GM11168 (cell line): Measurements from ENCODE around the gene BMP8A.
"Not testable (repeated sequence)": the region's sequence is repeated elsewhere in the genome, so short reads cannot be mapped to it uniquely, and the experiment has no call there.

ENCODE experiments used
- in situ Hi-C: fragments of 300-500 bp; cut with MboI; formaldehyde crosslinking; loops from one replicate; pipeline ENCODE4 v1.12.0; 2022; ENCODE audit warnings: low sequenced_read_pairs; ENCODE audit not compliant: unreplicated experiment

The BMP8A gene, protein sequence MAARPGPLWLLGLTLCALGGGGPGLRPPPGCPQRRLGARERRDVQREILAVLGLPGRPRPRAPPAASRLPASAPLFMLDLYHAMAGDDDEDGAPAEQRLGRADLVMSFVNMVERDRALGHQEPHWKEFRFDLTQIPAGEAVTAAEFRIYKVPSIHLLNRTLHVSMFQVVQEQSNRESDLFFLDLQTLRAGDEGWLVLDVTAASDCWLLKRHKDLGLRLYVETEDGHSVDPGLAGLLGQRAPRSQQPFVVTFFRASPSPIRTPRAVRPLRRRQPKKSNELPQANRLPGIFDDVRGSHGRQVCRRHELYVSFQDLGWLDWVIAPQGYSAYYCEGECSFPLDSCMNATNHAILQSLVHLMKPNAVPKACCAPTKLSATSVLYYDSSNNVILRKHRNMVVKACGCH

DNA sequence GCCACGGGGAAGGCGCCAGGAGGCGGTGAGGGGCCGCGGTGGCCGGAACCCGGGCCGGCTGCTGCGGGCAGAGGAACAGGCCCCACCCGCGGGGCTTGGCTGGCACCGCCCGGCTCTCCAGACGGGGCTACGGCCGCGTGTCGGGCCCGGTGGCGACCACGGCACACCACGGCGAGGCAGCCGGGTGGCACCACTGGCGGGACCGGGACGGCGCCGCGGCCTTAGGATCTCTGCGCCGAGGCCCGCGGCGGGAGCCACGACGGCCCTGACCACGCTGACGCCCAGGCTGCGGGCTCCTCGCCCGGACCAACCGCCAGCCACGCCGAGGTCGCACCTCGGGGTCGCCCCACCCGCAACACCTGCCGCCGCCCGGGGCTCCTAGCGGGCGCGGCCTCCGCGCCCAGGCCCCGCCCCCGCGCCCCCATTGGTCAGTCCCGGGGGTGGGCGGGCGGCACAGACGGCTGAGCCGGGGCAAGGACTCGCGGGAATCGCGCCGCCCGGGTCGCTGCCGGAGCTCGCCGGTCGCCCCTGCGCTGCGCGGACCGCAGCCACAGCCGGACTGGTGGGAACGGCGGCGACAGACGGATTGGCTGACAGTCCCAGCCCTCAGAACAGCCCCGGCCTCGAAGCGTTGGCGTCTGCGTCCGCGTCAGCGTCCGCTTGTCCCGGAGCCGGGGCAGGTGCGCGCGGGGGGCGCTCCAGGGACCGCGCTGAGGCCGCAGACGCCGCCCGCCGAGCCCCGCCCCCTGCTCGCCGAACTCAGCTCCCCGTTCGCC, at the start of gene BMP8A:
Gene BMP8A (plus strand): TSS at position 491 of the 776 bp plus-strand sequence. CDS start 356 bp downstream, outside the sequence.
- in situ Hi-C loops: no loop called here

DNA sequence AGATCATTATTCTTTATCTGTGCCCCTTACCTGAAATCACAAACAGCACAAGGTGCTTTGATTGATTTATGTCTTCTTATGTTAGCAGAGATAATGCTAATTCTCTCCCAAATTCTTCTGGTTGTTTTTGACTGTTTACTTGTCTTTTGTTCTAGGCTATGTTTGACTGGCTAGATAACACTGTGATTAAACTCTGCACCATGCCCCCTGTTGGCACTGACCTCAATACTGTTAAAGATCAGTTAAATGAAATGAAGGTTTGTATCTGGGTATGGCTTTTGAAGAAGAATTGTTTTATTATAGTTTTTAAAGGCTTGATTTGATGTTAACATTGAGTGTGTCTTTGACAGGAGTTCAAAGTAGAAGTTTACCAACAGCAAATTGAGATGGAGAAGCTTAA, 49.6 kb upstream of the BMP8A start:
- in situ Hi-C loops: no loop called here

DNA sequence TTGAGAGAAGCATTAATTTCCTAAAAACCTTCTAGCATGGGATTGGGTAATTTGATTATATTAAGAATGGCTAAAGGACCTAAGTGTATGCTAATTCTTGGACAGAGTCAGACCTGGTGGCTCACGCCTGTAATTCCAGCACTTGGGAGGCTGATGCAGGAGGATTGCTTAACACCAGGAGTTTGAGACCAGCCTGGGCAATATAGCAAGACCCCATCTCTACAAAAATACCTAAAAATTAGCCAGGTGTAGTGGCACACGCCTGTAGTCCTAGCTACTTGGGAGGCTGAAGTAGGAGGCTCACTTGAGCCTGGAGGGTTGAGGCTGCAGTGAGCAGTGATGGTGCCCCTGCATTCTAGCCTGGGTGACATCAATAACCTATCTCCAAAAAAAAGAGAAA, 45.9 kb upstream of the BMP8A start:
- in situ Hi-C loops: no loop called here

DNA sequence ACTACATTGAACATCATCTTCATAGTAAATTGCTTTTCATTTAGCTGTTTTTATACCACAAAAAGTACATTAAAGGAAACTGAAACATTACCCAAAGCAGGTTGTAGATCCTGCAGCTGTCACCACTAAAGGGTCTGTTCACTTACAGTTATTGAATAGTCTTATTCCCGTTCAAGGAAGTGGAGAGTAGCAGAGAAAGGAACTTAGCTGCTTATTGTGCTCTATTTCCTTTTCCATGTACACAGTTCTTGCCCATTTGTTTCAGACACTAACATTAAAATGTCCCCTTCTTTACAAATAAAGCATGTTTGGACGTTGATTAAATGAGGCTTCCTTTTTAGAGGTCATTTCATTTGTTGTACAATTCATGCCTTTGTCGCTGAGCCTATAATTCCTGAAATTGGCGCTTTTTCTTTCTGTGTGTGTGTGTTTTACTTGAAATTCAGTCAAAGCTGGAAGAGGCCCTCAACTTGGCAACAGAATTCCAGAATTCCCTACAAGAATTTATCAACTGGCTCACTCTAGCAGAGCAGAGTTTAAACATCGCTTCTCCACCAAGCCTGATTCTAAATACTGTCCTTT, 44.4 kb upstream of the BMP8A start:
- in situ Hi-C loops: no loop called here

DNA sequence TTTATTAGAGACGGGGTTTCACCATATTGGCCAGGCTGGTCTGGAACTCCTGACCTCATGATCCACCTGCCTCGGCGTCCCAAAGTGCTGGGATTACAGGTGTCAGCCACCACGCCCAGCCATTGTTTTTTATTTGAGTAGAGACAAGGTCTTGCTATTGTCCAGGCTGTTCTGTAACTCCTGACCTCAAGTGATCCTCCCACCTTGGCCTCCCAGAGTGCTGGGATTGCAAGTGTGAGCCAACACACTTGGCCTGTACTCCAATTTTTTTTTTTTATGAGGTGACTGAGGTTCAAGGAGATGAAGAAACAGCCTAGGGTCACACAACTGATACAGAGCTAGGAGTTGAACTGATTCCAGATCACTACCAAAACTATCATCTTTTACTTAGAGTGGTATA, 41.4 kb upstream of the BMP8A start:
- in situ Hi-C loops: not testable (repeated sequence)

DNA sequence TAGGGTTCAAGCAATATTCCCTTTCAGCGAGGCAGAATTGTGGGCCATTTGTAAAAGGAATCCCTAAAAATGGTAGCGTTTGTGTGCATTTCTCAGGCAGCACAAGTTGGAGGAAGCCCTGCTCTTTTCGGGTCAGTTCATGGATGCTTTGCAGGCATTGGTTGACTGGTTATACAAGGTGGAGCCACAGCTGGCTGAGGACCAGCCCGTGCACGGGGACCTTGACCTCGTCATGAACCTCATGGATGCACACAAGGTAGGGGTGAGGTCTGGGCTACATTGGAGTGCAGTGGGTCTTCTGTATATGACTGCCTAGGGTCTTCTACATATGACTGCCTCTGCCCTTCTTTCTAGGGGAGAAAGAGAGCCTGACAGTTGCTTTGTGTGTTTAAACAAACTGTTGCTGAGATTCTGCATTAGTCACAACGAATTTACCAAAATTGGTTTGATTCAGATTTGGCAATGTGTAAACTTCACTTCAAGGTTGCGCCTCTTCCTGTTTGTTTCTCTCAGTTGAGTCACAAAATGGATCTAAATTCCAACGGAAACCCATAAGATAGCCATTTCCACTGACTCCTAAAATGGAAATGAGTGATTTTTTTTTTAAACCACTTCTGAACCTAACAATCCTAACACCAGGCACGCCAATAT, 40.4 kb upstream of the BMP8A start:
- in situ Hi-C loops: no loop called here

DNA sequence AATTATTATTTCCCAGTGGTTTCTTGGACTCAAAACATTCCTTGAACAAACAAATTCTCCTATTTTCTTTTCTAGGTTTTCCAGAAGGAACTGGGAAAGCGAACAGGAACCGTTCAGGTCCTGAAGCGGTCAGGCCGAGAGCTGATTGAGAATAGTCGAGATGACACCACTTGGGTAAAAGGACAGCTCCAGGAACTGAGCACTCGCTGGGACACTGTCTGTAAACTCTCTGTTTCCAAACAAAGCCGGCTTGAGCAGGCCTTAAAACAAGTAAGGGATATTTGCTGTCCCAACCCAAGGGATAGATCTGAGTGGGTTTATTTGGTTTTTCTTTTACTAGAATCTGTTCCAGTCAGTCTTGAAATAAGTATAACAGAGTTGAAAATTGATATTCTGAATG, 39.4 kb upstream of the BMP8A start:
- in situ Hi-C loops: no loop called here

DNA sequence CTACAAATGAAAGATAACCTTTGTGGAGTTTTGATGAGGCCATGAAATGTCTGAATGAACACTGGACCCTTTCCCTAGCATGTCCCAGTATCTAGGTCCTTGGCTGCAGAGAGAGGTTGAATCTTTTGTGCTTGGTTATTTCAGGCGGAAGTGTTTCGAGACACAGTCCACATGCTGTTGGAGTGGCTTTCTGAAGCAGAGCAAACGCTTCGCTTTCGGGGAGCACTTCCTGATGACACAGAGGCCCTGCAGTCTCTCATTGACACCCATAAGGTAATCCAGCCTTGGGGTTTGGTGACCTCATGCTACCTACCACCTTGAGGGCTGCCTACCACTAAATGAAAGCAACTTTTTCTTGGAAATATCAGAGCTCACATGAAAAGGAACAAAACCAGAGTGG, 38.9 kb upstream of the BMP8A start:
- in situ Hi-C loops: no loop called here

DNA sequence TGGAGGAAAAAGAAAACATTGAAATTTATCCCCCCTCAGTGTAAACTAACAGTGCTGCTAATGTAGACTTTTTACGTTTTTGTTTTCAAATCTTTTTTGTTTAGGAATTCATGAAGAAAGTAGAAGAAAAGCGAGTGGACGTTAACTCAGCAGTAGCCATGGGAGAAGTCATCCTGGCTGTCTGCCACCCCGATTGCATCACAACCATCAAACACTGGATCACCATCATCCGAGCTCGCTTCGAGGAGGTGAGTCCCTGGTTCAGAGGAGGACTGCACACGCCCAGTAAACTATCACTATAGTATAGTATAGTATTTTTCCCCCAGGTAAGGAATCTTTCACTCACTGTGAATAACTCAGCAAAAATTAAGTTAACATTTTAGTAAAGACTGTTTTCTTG, 37.8 kb upstream of the BMP8A start:
- in situ Hi-C loops: no loop called here

DNA sequence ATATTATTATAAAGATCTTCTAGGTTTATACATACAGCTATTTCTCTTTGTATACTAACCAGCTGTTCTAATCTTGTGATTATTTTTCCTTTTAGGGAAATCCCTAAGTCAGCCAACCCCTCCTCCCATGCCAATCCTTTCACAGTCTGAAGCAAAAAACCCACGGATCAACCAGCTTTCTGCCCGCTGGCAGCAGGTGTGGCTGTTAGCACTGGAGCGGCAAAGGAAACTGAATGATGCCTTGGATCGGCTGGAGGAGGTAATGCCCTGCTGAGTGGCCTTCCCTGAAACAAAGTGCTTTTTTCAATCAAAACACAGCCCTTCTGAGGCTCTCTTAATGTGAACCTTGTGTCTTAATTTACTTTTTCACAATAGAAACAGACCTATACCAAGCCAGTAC, 32.4 kb upstream of the BMP8A start:
- in situ Hi-C loops: no loop called here

DNA sequence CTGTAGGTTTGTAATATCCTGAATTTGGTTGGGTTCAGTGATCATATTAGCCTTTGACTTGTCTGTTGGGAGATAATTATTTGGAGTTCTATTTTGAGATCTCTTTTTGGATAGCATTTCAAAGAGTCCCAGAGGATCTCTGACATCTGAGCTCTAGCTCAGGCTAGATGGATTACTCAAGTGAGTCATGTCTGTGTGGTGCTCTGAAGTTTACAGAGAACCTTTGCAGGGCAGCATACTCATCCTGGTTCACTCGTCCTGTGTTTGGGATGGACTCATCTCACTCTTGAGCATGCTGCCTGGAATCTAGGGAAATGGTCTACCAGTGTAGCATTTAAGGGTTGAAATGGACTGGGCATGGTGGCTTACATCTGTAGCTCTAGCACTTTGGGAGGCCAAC, 29.4 kb upstream of the BMP8A start:
- in situ Hi-C loops: loop anchor here (5.0 kb wide), 1 partner anchor 80 kb away; no protein-coding TSS in a partner anchor

DNA sequence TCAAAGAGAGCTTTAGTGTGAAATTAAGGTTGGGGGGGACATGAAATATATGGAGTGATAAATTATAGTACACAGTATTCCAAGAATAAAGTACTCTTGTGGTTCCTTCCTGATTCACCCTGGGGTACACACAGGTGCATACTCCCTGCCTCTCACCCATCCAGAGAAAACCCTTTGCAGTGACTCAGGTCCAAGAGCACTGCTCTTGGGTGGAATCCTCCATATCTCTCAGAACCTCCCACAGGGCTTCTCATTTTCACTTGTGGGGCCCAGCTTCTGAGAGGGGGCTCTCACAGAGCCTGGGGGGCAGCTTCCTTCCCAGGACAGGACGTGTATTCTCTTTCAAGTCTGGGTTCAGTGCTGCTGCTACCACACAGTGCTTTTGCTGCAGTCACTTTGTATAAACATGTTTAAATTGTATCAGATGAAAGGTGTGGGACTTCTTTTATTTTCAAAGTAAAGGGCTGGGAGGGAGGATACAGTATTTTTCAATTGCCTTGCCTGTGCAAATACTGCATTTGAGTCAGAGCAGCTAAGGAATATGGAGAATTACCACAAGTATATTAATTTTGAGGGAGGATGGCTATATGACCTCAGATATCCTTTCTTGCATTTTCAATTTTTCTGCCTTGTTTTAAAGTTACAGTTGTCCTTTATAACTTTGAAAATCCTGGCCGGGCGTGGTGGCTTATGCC, 24.9 kb upstream of the BMP8A start:
- in situ Hi-C loops: no loop called here

DNA sequence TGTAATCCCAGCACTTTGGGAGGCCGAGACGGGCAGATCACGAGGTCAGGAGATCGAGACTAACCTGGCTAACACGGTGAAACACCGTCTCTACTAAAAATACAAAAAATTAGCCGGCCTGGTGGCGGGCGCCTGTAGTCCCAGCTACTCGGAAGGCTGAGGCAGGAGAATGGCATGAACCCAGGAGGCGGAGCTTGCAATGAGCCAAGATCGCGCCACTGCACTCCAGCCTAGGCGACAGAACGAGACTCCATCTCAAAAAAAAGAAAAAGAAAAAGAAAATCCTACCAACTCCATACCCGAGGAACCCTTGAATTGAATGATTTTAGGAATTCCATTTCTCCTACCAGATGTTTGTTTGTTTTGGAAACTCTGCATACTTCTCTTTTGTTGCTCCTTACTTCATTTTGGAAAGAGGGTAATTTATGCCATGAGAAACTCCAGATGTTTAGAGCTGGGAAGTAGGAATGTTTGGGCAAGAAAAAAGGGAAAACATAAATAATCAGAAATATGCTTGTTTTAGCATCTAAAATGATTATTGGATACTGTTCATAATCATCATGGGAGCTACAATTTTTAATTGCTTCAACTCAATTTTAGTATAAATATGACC, 24.2 kb upstream of the BMP8A start:
- in situ Hi-C loops: not testable (repeated sequence)

DNA sequence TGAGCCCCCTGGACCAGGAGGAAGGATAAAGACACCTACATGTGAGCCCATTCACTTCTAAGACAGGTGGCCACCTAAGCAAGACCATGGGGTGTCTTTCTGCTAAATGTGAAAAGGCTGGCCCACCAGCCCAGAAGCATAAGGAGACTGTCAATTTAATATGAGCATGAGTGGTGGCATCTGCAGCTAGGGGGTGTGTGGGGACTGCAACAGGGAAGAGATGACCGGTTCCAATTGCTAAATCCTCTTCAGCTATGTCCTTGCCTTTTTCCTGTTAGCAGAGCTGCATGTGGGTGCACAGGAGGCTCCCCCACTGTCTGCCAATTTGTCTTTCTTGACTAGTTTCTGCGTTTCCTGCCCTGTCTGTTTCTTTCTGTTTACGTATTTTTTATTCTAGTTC, 22.3 kb upstream of the BMP8A start:
- in situ Hi-C loops: no loop called here

DNA sequence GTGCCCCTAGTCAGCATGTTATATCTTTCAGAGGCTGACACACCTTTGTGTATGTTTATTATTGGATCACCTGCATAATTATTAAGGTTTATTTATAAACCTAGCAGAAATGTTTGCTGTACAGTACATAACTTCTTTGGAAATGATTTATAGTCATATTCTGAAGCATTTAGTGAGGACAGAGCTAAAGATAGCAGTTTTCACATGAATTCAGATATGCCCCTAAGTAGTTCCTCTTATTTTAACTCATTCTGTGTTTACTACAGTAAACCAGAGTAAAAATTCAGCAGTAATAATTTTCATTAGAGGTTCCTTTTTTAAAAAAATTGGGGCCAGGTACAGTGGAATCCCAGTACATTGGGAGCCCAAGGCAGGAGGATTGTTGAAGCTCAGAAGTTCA, 21.4 kb upstream of the BMP8A start:
- in situ Hi-C loops: no loop called here

DNA sequence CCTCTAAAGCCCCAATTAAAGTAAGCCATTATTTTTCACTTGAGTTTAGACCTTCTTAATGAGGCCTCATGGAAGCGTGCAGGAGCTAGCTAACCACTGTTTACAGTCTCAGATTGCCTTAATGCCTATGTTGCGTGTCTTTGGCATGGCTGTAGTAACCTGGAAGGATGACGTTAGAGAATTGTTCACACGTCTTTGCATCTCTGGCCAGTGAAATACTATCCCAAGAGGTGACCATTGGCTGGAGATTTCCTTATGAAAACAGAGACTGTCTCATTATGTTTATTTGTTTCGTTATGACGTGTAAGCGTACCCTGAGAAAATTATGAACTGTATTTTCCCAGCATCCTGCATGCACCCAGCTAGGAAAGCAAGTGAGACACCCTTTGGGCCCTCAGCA, 18.6 kb upstream of the BMP8A start:
- in situ Hi-C loops: no loop called here

DNA sequence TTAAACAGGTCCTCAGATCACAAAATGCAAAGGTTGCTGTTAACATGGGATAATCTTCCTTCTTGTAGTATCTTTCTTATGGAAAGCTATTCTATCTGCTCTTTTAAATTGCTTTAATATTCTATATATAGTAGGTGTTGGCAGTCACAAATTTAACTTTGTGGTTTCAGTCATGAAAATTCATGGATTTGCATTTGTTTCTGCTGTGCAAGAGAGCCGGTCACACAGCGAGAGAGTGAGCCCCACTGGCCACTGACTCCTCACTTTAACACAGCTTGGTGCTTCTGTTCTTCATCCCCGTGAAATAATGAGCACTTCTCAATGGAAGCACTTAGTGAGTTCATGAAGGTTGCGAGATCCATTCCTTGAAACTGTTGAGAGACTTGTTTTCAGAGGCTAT, 18.1 kb upstream of the BMP8A start:
- in situ Hi-C loops: no loop called here

DNA sequence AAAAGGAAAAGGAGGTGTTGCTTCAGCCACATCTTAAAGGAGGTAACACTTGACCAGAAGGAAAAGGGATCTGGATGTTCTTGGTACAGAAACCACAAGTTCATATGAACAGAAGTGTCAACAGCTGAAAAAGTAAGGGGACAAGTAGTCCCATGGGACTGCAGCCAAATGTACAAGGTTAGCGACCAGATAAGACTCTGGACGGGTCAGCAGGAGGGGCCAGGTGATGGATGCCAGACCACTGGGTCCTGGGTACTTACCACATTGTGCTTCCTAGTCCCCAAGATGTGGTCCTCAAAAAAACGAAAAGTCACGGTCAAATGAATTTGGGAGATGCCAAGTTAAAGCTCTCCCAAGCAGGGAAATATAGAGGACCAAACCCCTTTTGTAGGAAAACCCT, 16.6 kb upstream of the BMP8A start:
- in situ Hi-C loops: no loop called here

DNA sequence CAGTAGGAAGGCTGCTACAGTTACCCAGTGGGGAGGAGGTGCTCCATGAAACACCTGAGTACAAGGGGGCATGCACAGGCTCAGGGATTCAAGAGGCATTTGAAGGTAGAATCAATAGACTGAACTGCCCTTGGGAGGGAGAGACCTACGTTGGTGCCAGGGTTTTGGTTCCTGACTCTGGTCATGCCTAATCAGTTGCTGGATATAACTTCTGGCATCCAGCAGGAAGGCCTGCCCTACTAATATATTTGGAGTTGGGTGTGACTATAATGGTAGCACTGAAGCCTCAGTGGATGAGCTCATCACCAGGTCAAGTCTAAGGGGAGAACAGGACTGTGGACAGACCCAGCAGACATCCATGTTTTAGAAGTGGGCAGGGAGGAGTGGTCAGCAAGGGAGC, 15.9 kb upstream of the BMP8A start:
- in situ Hi-C loops: not testable (repeated sequence)
